T1000 (cell line): ENCODE results near the gene CHRNA4.

Experiments
- DNase-seq: peaks from one replicate; lab custom pipeline; 2025; ENCODE audit warnings: mixed read lengths; lab: John Stamatoyannopoulos, UW

CHRNA4 gene

GRCh38 chr20:63333241-63333836, 27.8 kb downstream of the CHRNA4 start:
- DNase-seq, result no peak

- DNase-seq, result no peak
Observed at GRCh38 chr20:63332488-63333240, 28.5 kb downstream of the CHRNA4 start.

GRCh38 chr20:63331741-63332400, 29.3 kb downstream of the CHRNA4 start:
- DNase-seq, result no peak

- no peak for DNase-seq
Observed at GRCh38 chr20:63330940-63331339, 30.2 kb downstream of the CHRNA4 start.

DNA sequence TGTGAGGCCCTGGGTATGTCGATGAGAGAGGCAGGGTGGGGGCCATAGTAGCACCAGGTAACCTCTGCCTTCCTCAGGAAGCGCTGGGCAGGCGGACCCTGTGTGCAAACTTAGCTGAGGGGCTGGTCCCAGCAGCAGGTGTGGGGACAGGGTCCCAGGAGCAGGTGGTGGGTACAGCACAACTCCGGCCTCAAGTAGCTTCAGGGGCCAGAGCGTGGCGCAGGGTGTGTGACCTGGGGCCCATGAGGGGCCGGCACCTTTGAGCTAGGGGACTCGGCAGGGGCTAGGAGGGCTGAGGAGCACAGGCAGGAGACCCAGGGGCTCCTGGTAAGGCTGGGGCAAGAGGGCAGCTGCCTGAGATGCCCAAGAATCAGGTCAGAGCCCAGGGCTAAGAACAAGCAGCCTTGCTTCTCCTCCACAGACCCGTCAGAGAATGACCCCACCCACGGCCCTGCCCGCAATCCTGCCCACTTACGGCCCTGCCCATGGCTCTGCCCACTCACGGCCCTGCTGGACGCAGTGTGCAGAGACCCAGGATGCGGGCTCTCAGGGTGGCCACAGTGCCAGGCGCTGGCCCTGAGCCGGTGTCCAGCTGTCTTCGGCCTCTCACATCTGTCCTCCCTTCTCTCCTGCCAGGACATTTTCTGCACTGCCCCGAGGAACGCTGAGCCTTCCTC, 30.9 kb downstream of the CHRNA4 start:
- no peak for DNase-seq

DNA sequence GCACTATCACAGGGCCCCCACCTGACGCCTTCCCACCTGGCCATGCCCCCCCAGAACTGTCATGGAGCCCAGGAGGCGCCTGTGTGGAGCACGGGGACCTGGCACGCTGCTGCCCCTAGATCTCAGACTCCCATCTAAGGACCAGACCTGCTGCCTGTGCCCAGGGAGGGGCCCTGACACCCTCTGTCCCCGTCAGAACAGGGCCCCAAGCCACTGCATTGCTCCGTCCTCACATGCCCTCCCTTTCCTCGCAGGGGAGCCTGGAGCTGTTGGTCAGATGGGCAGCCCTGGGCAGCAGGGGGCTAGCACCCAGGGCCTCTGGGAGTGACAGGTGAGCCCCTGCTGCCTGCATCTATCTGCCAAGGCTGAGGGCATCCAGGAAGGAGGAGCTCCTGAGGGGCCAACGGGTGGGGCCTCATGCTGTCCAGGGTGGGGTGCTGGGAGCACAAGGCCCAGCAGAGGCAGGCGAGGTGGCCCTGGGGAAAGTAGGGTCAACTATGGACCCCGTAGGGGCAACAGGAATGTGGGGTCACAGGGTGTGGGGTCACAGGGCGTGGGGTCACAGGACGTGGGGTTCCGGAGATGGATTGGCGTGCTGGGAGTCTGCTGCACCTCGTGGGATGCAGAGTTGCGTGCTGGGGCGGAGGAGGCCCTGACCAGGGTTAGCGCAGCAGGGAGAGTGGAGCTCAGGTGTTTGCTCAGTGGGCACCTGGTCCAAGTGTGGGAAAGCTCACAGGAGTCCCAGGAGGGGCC, 31.6 kb downstream of the CHRNA4 start:
- DNase-seq, result no peak

DNA sequence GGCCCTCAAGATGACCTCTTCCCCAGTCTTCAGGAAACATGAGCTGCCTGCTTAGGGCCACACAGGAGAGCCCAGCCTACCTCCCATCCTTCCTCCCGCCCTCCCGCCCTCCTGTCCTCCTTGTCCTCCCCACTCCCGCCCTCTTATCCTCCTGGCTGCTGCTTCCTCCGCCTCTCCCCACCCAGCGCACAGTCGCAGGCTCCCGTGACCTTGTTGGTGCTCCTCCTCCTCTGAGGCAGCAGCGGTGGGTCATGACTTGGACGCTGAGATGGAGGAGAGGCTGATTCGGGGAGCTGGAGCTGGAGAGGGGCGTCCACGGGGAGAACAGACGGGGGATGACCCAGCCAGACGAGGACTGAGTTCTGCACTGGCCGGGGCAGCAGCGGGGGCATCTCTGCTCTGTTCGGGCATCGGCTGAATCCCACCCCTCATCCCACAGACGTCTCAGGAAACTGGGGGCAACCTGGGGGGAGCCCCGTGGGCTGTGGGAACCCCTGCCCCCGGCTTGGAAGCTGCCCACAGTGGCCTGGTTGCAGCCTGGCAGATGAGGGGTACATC, 32.4 kb downstream of the CHRNA4 start:
- no peak for DNase-seq

DNA sequence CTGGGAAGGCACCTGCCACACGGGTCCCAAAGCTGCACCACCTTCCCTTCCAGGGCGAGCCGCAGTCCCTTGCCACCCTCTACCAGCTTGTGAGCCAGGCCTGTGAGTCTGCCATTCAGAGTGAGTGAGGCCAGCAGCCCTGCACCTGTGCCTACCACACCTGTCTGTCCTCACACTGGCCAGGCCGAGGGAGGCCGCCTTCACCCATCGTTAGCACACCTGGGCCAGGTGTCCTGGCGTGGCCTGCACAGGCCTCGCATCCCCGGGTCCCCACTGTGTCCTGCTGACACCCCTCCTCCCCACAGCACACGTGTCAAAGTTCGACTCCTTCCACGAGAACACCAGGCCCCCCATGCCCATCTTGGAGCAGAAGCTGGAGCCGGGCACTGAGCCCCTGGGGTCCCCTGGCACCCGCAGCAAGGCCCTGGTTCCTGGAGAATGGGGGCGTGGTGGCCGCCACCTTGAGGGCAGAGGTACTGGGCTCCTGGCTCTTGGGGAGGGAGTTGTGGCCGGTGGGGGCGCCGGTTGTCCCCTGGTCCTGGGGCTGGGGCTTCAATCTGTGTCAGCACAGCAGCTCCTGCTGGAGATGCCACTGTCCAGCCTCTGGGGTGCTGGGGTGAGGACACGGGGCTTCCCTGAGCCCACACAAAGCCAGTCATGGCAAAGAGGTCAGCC, 33.0 kb downstream of the CHRNA4 start:
- DNase-seq, result no peak

GRCh38 chr20:63327231-63327745, 33.9 kb downstream of the CHRNA4 start:
- no peak for DNase-seq

DNA sequence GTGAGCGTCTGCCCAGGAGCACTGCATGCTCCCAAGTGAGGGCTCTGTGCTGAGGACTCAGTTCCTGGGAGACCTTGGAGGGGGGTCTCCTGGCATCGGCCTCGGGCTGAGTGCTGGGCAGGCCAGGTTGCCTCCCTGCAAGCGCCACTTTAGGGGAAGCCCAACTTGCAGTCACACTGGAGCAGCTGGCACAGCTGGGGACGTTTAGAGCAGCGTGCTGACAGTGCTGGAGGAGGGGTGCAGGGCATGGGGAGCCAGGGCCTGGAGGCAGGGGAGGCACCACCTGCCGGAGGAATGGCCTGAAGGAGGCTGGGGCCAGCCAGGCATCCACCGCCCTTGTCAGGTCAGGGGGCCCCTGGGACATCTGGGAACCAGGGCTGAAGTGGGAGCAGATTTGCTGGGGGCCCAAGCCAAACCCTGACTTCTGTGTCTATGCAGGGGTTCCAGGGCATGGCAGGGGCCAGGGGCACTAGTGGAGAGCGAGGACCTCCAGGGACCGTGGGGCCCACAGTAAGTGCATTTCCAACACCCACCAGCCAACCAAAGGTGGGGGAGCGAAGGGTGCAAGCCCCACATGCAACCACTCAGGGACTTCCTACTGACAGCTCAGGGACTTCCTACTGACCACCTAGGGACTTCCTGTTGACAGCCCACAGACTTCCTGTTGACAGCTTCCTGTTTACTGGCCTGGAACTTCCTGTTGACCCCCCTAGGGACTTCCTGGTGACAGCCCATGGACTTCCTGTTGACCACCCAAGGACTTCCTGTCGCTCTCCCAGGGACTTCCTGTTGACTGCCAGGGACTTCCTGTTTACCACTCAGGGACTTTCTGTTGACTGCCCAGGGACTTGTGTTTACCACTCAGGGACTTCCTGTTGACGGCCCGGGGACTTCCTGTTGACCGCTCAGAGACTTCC, 34.6 kb downstream of the CHRNA4 start:
- no peak for DNase-seq

GRCh38 chr20:63325554-63326313, 35.4 kb downstream of the CHRNA4 start:
- DNase-seq, result no peak

DNA sequence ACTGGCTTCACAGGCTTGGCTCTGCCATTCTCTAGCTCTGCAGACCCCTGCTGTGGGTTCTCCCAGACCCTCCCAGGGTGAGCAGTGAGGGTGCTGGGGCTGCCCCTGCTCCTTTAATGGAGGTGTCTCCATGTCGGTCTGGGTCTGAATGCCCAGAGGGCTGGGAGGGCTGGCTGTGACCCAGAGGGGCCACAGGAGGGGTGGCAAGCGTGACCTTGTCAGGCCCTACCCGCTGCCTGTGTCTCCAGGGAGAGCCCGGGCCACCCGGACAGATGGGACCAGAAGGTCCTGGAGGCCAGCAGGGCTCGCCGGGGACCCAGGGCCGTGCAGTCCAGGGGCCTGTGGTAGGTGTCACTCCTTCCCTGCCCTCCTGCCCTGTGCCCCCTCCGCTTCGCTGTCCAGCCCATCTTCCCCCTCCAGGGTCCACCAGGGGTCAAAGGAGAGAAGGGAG, 36.1 kb downstream of the CHRNA4 start:
- no peak for DNase-seq

GRCh38 chr20:63323357-63323981, 37.7 kb downstream of the CHRNA4 start:
- DNase-seq, result no peak

DNA sequence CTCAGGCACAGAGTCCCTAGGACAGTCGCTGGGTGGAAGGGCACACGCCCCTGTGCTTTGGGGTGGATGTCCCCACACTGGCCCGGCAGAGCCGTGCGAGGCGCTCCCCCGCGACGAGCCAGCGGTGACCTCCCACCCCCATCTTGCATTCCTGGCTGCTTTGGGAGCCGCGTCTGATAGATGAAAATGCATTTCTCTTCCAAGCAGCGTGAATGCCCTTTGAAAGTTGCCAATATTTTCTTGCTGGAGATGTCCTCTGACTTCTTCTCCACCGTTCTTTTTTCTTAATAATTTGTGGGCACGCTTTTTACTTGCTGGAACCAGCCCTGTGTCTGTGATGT, 38.2 kb downstream of the CHRNA4 start:
- no peak for DNase-seq

- no peak for DNase-seq
Observed at GRCh38 chr20:63322146-63322932, 38.8 kb downstream of the CHRNA4 start.

GRCh38 chr20:63321148-63321831, 39.9 kb downstream of the CHRNA4 start:
- no peak for DNase-seq

DNA sequence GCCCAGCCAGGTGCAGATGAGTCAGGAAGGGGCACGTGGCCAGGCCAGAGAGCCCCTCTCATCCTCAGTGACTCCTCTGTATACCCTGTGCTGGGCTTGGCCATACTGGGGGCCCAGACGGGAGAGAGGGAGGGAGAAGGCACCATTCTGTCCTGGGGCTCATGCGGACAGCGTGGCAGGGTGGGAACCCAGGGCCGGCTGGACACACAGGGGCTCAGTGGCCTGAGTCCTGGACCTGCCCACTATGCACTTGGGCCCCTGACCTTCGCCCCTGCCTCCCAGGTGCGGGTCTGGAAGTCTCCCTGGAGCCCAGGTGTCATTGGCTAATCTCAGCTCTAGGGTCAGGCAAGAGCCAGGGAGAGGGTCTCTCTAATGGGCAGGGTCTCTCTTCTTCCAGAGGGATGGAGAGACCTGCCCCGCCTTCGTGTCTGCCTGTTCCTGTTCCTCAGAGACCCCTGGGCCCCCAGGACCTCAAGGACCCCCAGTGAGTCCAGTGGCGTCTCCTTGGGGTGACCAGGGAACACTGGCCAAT, 40.5 kb downstream of the CHRNA4 start:
- no peak for DNase-seq
